Endometrial microvascular endothelial cells (primary cell): ENCODE results near the gene DUXB. TPM values are rescaled to one million over a fixed set of nuclear protein-coding genes. Genes with fewer than 3 reads are reported as not detected.

ENCODE experiments used
- in situ Hi-C: cut with HindIII; loops from 2 replicates; pipeline ENCODE4 v1.10.0; 2017; ENCODE audit warnings: low sequenced_read_pairs, low pct_unique_long_range_greater_than_20kb; ENCODE audit errors: inconsistent ontology term
- total RNA-seq: library from RNA; depleted of rRNA; stranded (reverse); fragments of >200 nt; gene quantifications from one replicate; pipeline ENCODE4 v1.2.3, GENCODE V29; 2015; ENCODE audit errors: inconsistent ontology term

DUXB gene
- total RNA-seq, 1 donor from 2014 or later: not detected

- in situ Hi-C loops: no loop called here
These were observed 24.4 kb downstream of the DUXB start, which contains the start of gene CPHXL2 for GRCh38 chr16:75676909-75677308. TSS of gene CPHXL2 (minus strand) at chr16:75677009. CDS start at chr16:75676999, 10 bp downstream.

GRCh38 chr16:75667503-75667902 is 33.8 kb downstream of the DUXB start:
- in situ Hi-C loops: no loop called here

- in situ Hi-C loops: no loop called here
These were observed 40.4 kb downstream of the DUXB start for GRCh38 chr16:75660726-75661302.

- in situ Hi-C loops: no loop called here
These were observed 40.9 kb downstream of the DUXB start for GRCh38 chr16:75660321-75660720.

- in situ Hi-C loops: no loop called here
These were observed 43.1 kb downstream of the DUXB start for GRCh38 chr16:75658175-75658574.

GRCh38 chr16:75653922-75654321 is 47.3 kb downstream of the DUXB start:
- in situ Hi-C loops: no loop called here

GRCh38 chr16:75648265-75649076 is 52.8 kb downstream of the DUXB start:
- in situ Hi-C loops: no loop called here

- in situ Hi-C loops: no loop called here
These were observed 53.6 kb downstream of the DUXB start, which contains the start of the genes KARS1 and TERF2IP for GRCh38 chr16:75647492-75648264. TSS of gene KARS1 (minus strand) at chr16:75647665. CDS start at chr16:75647639, 26 bp downstream. TSS of gene TERF2IP (plus strand) at chr16:75647773. CDS start at chr16:75647883, 110 bp downstream.

- in situ Hi-C loops: no loop called here
These were observed 54.2 kb downstream of the DUXB start for GRCh38 chr16:75647112-75647491.

GRCh38 chr16:75644240-75645012 is 56.8 kb downstream of the DUXB start:
- in situ Hi-C loops: no loop called here

Other genes with a start within 250 kb of the DUXB start
- gene TMEM170A, start 236.8 kb downstream of the DUXB start, total RNA-seq: 24.3 TPM
- gene CHST6, start 206.0 kb downstream of the DUXB start, total RNA-seq: 0.19 TPM
- gene CHST5, start 165.4 kb downstream of the DUXB start, total RNA-seq: not detected
- gene TMEM231, start 145.2 kb downstream of the DUXB start, total RNA-seq: 5.8 TPM
- gene GABARAPL2, start 135.1 kb downstream of the DUXB start, total RNA-seq: 56.8 TPM
- gene ADAT1, start 78.2 kb downstream of the DUXB start, total RNA-seq: 58.7 TPM
- 218 TPM for gene KARS1, start 53.8 kb downstream of the DUXB start, total RNA-seq
- 45.5 TPM for gene TERF2IP, start 53.7 kb downstream of the DUXB start, total RNA-seq
- not detected for gene CPHXL2, start 24.5 kb downstream of the DUXB start, total RNA-seq
- gene CPHXL, start 25.0 kb upstream of the DUXB start, total RNA-seq: not detected